Caki2 (cell line): ENCODE data around the gene TRIM7. TPM values are rescaled to one million over a fixed set of nuclear protein-coding genes. Genes with fewer than 3 reads are reported as not detected.
"Not testable (repeated sequence)": the region's sequence is repeated elsewhere in the genome, so short reads cannot be mapped to it uniquely, and the experiment has no call there.

Experiments used
- DNase-seq: peaks from one replicate; pipeline ENCODE4 v3.0.0-alpha.2; 2015; ENCODE audit warnings: low read depth
- in situ Hi-C: cut with HindIII; loops from 2 replicates; pipeline ENCODE4 v1.10.0; 2016; ENCODE audit warnings: low sequenced_read_pairs, low pct_unique_long_range_greater_than_20kb, mixed read lengths
- total RNA-seq: library from RNA; depleted of rRNA; stranded (reverse); fragments of >200 nt; shearing (Covaris generic); gene quantifications from 2 replicates; pipeline ENCODE4 v1.2.3, GENCODE V29; 2014; ENCODE audit warnings: low replicate concordance; rRNA removed

TRIM7 gene
- total RNA-seq, 1 experiment from 2014 or later = 56.2 TPM

- in situ Hi-C loops, DNase-seq: not testable (repeated sequence)
Measured at GRCh38 chr5:181146927-181147636, 57.9 kb downstream of the TRIM7 start, which contains the start of gene OR2V2. Gene OR2V2 (plus strand): TSS chr5:181147586. CDS start chr5:181154943, 7,357 bp downstream.

GRCh38 chr5:181145133-181145532 lies 59.9 kb downstream of the TRIM7 start:
- in situ Hi-C loops = no loop called here
- DNase-seq = no peak

Other genes starting within 250 kb of the TRIM7 start
- gene BTNL3, start 216.3 kb downstream of the TRIM7 start, total RNA-seq = not detected in 2 replicates
- gene BTNL9, start 164.9 kb downstream of the TRIM7 start, total RNA-seq = not detected in 2 replicates
- not detected in 2 replicates for gene OR2V1, start 74.0 kb downstream of the TRIM7 start, total RNA-seq
- not detected in 2 replicates for gene OR2V2, start 57.6 kb downstream of the TRIM7 start, total RNA-seq
- 17.9 and 32.2 TPM in 2 replicates for gene TRIM41, start 18.1 kb upstream of the TRIM7 start, total RNA-seq
- 4,377 and 4,541 TPM in 2 replicates for gene RACK1, start 38.7 kb upstream of the TRIM7 start, total RNA-seq
- 1.3 and 12.9 TPM in 2 replicates for gene TRIM52, start 55.9 kb upstream of the TRIM7 start, total RNA-seq
- not detected in 2 replicates for gene OR4F3, start 162.1 kb upstream of the TRIM7 start, total RNA-seq